GM19099 (cell line): ENCODE measurements around the gene CLCNKB.

ENCODE experiments used
- POLR2A ChIP-seq: IDR thresholded peaks from 3 replicates; pipeline ENCODE4 v1.6.1; 2011; ENCODE audit warnings: low read depth; ENCODE audit not compliant: insufficient read length; ENCODE audit errors: extremely low read depth

CLCNKB gene

DNA sequence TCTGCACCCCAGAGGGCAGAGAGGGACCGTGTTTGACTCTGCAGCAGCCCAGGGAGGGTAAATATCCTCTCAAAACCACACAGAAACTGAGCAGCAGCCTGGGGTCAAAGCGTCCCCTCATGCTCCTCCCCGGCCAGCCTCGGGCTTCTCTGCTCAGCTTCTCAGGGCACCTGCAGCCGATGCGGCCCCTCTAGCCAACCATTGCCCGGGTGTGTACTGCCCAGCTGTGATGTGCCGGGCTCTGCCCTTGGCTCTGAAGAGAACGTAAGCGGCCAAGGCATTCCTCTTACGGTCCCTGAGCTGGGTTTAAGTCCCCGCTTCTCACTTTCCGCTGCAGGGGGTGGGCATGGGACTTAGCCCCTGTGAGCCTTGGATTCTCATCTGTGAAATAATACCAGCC is 24.4 kb downstream of the CLCNKB start:
- no peak for TF ChIP-seq POLR2A

DNA sequence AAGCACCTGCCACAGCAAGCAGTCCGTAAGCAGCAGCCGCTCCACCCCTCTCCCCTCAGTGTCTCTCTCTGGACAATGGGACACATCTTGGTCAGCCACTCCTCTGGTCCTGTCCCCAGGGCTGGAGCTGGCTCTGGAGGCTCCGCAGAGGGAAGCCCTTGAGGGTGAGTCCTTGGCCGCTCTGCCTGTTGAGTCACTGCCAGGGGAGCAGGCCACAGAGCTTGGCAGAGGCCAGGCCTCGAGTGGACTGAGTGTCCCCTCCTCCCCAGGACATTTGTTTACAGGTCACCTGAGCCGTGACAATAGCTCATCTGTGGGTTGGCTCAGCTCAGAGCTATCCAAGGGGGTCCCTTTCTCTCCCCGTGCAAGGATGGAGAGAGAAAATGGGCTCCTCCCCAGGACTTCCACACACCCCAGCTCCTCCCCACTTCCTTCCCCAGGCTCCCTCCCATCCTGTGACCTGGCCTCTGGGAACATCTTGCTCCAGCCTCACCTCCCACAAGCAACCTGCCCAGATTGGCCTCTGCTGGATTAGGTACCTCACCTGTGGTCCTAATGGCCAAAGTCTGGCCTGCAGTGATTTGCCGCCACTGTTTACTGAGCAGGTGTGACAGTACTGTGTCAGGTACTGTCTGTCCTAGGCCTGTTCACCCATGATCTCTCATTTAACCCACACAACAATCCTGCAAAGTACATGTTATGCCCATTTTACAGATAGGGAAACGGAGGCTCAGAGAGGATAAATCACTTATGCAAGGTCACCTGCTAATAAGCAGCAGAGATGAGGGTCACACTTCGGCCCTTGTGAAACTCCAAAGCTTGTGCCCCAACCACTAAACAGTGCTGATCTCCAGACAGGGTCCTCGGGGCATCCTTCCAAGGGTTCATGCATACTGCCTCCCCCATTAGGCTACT is 25.0 kb downstream of the CLCNKB start:
- TF ChIP-seq POLR2A: no peak

DNA sequence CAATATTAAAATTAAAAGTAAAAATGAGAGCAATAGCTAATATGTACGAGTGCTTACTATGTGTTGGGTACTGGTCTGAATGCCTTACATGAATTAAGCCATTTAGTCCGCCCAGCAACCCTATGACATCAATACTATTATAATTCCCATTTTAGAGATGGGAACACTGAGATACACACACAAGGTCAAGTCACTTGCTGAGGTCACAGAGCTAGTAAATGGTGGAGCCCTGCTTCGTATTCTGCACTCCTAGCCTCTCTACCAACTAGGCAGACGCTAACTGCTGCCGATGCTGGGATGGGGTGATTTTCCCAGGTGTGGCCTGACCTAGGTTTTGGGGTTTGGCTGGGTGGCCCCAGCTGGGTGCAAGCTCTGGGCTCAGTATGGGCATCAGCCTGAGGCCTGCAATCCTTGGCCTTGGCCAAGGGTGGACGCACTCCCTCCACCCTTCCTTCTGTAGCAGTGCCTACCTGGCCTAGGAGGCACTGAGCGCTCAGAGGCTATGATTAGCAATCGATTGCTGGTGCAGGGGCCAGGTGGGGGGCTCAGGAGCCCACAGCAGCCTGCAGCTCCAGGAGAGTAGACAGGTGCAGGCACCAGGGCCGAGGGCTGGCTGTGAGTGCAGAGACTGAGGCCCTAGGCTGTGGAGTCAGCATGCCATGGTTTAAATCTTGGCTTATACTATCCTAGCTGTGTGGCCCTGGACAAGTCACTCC is 27.2 kb downstream of the CLCNKB start:
- TF ChIP-seq POLR2A: no peak

- TF ChIP-seq POLR2A: no peak
Observed at GRCh38 chr1:16071614-16072013, 28.0 kb downstream of the CLCNKB start.

- TF ChIP-seq POLR2A: no peak
Observed at GRCh38 chr1:16072095-16072494, 28.5 kb downstream of the CLCNKB start.

DNA sequence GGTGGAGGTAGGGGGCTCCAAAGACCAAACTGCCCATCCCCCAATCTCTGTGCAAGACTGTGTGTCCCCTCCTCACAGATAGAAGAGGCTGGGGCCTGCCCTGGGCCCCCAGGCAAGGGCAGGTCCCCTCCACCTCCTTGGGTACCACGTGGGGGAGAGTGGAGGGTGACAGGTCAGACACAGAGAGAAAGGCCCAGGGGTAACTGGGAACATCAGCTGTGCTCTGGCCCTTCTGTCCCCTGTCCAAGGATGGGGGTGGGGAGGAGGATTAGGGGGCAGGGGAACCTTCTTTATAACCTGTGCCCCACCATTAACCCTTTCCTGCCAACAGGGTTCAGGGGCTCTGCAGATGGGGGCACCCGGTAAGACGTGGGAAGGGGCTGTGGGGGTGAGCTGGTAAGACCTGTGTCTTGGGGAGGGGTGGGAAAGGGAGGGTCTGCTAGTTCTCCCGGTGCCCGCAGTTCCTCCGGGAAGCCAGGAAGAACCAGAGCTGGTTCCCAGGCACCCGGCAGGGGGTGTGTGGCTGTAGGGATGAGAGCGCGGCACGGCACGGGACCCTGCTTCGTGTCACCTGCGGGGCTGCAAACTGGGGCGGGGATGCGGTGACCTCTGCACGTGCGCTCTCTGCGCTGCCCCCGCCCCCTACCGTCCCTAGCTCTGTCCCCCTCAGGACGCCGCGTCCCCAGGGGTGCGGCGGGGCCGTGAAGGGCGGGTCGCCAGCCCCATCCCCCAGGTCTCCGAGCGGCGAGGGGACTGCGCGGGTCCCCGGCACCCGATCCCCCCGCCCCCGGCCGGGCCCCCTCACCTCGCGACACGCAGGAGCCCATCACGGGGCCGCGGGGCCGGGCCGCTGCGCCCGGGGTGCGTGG is 29.3 kb downstream of the CLCNKB start:
- no peak for TF ChIP-seq POLR2A

- no peak for TF ChIP-seq POLR2A
Observed at GRCh38 chr1:16073490-16074119, 30.0 kb downstream of the CLCNKB start, which contains the start of gene FAM131C. Gene FAM131C, minus strand, starts transcription at chr1:16073651. Its CDS starts 209 bp downstream, at chr1:16073442.

DNA sequence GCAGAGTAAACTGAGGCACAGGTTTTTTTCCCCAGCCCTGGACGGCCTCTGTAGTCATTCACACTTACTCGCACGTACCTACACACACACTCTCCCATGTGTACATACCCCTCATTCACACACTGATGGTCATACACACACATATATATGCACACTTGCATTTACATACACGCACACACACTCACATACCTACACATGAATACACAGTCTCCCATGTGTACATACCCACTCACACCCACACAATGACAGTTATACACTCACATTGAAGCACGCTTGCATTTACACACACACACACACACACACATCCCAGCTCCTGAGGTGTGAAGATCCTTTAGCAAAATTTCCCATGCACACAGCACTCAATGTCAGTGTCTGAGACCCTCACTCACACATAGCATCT is 30.6 kb downstream of the CLCNKB start:
- no peak for TF ChIP-seq POLR2A

- TF ChIP-seq POLR2A: no peak
Observed at GRCh38 chr1:16075337-16076030, 31.9 kb downstream of the CLCNKB start.

DNA sequence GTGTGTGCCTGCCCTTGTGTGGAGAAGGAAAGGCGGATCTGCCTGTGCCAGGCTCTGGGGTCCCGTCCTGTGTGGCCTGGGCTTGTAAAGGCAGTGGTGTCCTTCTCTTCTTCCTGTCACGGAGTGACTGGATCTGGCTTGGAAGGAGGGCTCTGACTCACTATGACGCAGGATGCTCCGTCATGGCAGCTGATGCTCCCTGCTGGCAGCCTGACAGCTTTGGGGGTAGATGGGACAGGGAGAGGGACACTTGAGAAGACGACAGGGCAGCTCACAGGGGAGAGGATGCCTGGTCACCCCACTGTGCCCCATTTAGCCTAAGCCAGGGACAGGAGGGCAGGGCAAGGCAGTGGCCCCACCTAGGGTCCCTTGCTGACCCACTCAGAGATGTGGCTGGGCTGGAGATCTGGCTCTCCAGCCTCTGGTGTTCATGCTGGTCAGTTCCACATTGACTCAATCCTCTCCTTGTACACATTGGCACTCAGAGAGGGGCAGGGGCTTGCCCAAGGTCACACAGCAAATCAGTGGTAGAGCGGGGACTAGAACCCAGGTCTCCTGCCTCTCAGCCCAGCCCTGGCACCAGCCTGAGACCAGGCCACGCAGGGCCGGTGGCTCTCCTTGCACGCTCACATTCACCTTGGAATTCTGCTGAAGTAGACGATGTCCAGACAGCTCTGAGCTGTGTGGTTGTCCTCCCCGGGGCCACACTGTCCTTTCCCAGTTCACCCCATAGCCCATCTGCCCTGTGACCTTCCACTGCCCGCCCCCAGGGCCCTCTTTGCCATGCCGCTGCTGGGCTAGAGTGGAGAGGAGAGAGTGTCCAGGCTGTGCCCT is 32.7 kb downstream of the CLCNKB start:
- no peak for TF ChIP-seq POLR2A

DNA sequence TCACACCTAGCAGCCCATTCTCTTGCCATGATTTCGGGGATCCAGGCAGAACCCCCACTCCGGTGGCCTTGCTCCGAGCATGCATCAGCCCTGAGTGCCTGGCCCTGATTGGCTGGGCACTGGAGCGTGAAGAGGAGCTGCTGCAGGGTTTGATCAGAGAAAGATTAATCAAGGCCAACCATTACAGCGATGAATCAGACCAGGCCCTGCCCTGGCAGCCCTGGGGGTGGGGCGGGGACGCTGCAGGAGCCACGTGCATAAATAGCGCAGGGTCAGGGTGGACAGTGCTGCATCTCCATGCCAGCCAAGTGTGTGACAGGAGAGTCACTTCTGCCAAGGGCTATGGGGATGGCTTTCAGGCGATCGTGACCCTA is 33.3 kb downstream of the CLCNKB start:
- TF ChIP-seq POLR2A: no peak

- no peak for TF ChIP-seq POLR2A
Observed at GRCh38 chr1:16077406-16078245, 34.0 kb downstream of the CLCNKB start.
